Measurements from ENCODE around the gene GMDS. TPM values are rescaled to one million over a fixed set of nuclear protein-coding genes. Genes with fewer than 3 reads are reported as not detected.

GMDS gene
- polyA plus RNA-seq, 1 donor (not counting 4 experiments of a cell fraction or from before 2014, with no cell fraction given): 22.1 TPM

DNA sequence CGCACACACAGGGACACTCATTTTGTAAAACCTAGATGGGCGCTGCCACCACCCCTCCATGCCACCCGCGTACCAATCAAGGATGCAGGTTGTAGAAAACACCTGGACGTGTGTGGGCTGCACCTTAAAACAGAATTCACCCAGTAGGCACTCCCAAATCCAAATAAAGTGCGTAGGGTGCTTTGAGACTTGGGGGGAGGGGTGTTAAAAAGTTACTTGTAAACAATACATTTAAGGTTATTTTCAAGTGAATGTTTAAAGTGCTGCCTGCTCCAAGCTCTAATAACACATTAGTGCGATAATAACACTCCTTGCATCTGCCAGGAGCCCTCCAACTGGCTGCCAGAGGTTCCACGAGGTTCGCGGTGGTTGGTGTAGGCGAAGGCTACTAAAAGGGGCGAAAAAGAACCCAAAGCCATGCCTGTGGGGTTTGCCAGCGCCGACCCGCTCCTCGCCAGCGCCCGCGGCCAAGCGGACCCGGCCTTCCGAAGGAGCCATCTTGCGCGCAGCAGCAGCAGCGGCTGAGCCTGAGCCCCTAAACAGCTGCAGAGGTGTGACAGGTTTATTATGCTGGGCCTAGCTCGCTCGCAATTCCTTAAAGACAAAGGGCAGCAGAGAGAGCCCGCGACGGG is 624.2 kb downstream of the GMDS start:
- dilution Hi-C loops (cut with MboI; ENCODE audit: extremely low pct_ligation_motif_present, low sequenced_read_pairs): no loop called here
- H3K36me3 ChIP-seq (ENCODE audit: control insufficient read depth in 2 of 2, extremely low read depth in 1 of 2, insufficient read depth in 2 of 2, low read length in 2 of 2): no peaks in the 10 kb centered on the region
- H4K20me1 ChIP-seq (ENCODE audit: control insufficient read depth, extremely low read depth, insufficient read depth, low read length): no peaks in the 10 kb centered on the region
- no peaks in the 10 kb centered on the region for H3K9me3 ChIP-seq (ENCODE audit: control insufficient read depth, low read depth, low read length)
- DNase-seq (ENCODE audit: low read depth, low spot score) (no peak), FAIRE-seq (no peak)
- H3K4me2 ChIP-seq (ENCODE audit: control insufficient read depth, extremely low read depth, insufficient read depth, low read depth, low read length): no peak overlapping the region
- TF ChIP-seq, protein P1, sequence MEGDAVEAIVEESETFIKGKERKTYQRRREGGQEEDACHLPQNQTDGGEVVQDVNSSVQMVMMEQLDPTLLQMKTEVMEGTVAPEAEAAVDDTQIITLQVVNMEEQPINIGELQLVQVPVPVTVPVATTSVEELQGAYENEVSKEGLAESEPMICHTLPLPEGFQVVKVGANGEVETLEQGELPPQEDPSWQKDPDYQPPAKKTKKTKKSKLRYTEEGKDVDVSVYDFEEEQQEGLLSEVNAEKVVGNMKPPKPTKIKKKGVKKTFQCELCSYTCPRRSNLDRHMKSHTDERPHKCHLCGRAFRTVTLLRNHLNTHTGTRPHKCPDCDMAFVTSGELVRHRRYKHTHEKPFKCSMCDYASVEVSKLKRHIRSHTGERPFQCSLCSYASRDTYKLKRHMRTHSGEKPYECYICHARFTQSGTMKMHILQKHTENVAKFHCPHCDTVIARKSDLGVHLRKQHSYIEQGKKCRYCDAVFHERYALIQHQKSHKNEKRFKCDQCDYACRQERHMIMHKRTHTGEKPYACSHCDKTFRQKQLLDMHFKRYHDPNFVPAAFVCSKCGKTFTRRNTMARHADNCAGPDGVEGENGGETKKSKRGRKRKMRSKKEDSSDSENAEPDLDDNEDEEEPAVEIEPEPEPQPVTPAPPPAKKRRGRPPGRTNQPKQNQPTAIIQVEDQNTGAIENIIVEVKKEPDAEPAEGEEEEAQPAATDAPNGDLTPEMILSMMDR (optimal IDR thresholded peaks at IDR 0.05 in 1 of 3, IDR thresholded peaks at IDR 0.05 in 1 of 3, conservative IDR thresholded peaks at IDR 0.05 in 1 of 3; ENCODE audit: extremely low read depth in 1 of 3, insufficient read depth in 2 of 3, low read length in 3 of 3): no peak
- no peak for TF ChIP-seq EZH2 (IDR thresholded peaks at IDR 0.05; ENCODE audit: low read length)
- H2AFZ ChIP-seq (ENCODE audit: control insufficient read depth, low read length): no peak overlapping the region
- H3K27me3 ChIP-seq (ENCODE audit: control insufficient read depth, extremely low read depth, insufficient read depth, low read length): peaks cover 6% of the 10 kb centered on the region
- H3K9me1 ChIP-seq (ENCODE audit: control insufficient read depth, extremely low read depth, insufficient read depth, low read length): no peaks in the 10 kb centered on the region
- H3K9ac ChIP-seq (ENCODE audit: control insufficient read depth, extremely low read depth, insufficient read depth, low read length): no peak overlapping the region
- H3K79me2 ChIP-seq (ENCODE audit: control insufficient read depth, insufficient read depth, low read length): no peaks in the 10 kb centered on the region
- peaks cover 6% of the 10 kb centered on the region for H3K4me1 ChIP-seq (ENCODE audit: control insufficient read depth, extremely low read depth, insufficient read depth, low read length)
- no peak overlapping the region for H3K27ac ChIP-seq (ENCODE audit: control insufficient read depth, insufficient read depth, low read length)
- no peak overlapping the region for H3K4me3 ChIP-seq (ENCODE audit: control insufficient read depth in 2 of 3, extremely low read depth in 1 of 3, insufficient read depth in 2 of 3, low read depth in 1 of 3, low read length in 3 of 3)

DNA sequence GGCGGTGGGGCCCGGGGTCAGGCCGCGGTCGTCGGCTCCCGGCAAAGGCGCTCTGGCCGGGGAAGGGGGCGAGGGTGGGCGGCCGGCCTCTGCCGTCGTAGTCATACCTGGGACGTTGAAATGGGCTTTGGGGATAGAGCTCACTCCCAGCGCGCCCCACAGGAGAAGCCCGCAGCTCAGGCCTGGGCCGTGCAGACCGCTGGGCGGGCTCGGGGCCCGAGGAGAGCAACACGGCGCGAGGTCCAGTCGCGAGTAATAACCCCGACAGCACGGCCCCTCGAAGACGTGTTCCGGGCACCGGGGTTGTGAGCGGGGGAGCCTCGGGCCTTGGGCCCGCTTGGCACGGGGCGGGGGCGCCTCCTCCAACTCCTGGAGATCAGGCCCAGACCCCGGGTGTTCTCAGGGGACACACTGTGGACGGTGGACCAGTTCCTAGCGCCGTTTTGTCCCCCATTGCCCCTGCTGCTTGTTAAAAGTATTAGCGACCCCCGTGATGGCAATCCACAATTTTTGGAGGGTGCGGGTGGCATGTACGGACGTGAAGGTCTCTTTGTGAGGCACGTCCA is 624.8 kb downstream of the GMDS start:
- peaks cover 6% of the 10 kb centered on the region for H3K4me1 ChIP-seq (ENCODE audit: control insufficient read depth, extremely low read depth, insufficient read depth, low read length)
- no peak overlapping the region for H3K27ac ChIP-seq (ENCODE audit: control insufficient read depth, insufficient read depth, low read length)
- H3K9me1 ChIP-seq (ENCODE audit: control insufficient read depth, extremely low read depth, insufficient read depth, low read length): no peaks in the 10 kb centered on the region
- DNase-seq (ENCODE audit: low read depth, low spot score): no peak
- H3K4me3 ChIP-seq (ENCODE audit: control insufficient read depth in 2 of 3, extremely low read depth in 1 of 3, insufficient read depth in 2 of 3, low read depth in 1 of 3, low read length in 3 of 3): no peak overlapping the region
- no peaks in the 10 kb centered on the region for H3K79me2 ChIP-seq (ENCODE audit: control insufficient read depth, insufficient read depth, low read length)
- H3K36me3 ChIP-seq (ENCODE audit: control insufficient read depth in 2 of 2, extremely low read depth in 1 of 2, insufficient read depth in 2 of 2, low read length in 2 of 2): no peaks in the 10 kb centered on the region
- no peaks in the 10 kb centered on the region for H4K20me1 ChIP-seq (ENCODE audit: control insufficient read depth, extremely low read depth, insufficient read depth, low read length)
- no peak overlapping the region for H2AFZ ChIP-seq (ENCODE audit: control insufficient read depth, low read length)
- peaks cover 6% of the 10 kb centered on the region for H3K27me3 ChIP-seq (ENCODE audit: control insufficient read depth, extremely low read depth, insufficient read depth, low read length)
- dilution Hi-C loops (cut with MboI; ENCODE audit: extremely low pct_ligation_motif_present, low sequenced_read_pairs): no loop called here
- H3K9me3 ChIP-seq (ENCODE audit: control insufficient read depth, low read depth, low read length): no peaks in the 10 kb centered on the region
- H3K4me2 ChIP-seq (ENCODE audit: control insufficient read depth, extremely low read depth, insufficient read depth, low read depth, low read length): no peak overlapping the region
- no peak overlapping the region for H3K9ac ChIP-seq (ENCODE audit: control insufficient read depth, extremely low read depth, insufficient read depth, low read length)
- TF ChIP-seq, protein P1 (optimal IDR thresholded peaks at IDR 0.05 in 1 of 3, IDR thresholded peaks at IDR 0.05 in 1 of 3, conservative IDR thresholded peaks at IDR 0.05 in 1 of 3; ENCODE audit: extremely low read depth in 1 of 3, insufficient read depth in 2 of 3, low read length in 3 of 3): no peak
- TF ChIP-seq EZH2 (IDR thresholded peaks at IDR 0.05; ENCODE audit: low read length): no peak
- no peak for FAIRE-seq

All from keratinocyte (primary cell).